Head of caudate nucleus (tissue), 42 donors: ENCODE measurements around the gene AQP12A.

Experiments used
- DNase-seq, 42 donors: peaks; one replicate each; pipeline versions ENCODE4 v3.0.0 to v3.0.0-alpha.2; 2020 to 2021; ENCODE audit warnings: mixed read lengths in 7 of 42
- intact Hi-C: fragments of 100-400 bp; cut with DNase I; formaldehyde crosslinking; loops from one replicate; pipeline ENCODE4 v1.15.0; 2022

AQP12A gene

GRCh38 chr2:240716130-240716798 is 24.6 kb downstream of the AQP12A start:
- peak in 1 of 42 donors; percentile 3 for DNase-seq
- intact Hi-C loops, result no loop called here

- intact Hi-C loops, result no loop called here
- no peak for DNase-seq
These were observed 25.5 kb downstream of the AQP12A start for GRCh38 chr2:240717181-240717641.

- intact Hi-C loops, result no loop called here
- DNase-seq, result no peak
These were observed 26.3 kb downstream of the AQP12A start for GRCh38 chr2:240717681-240718581.

- intact Hi-C loops, result no loop called here
- DNase-seq, result no peak
These were observed 27.3 kb downstream of the AQP12A start for GRCh38 chr2:240718896-240719490.

GRCh38 chr2:240719676-240720545 is 28.2 kb downstream of the AQP12A start:
- DNase-seq, result no peak
- intact Hi-C loops, result no loop called here

- DNase-seq, result peak in 16 of 42 donors; percentile 16 to 67 (median 42)
- intact Hi-C loops, result no loop called here
These were observed 29.3 kb downstream of the AQP12A start for GRCh38 chr2:240720686-240721595.

- DNase-seq, result no peak
- intact Hi-C loops, result no loop called here
These were observed 30.0 kb downstream of the AQP12A start for GRCh38 chr2:240721596-240722180.

GRCh38 chr2:240722376-240722775 is 30.7 kb downstream of the AQP12A start:
- intact Hi-C loops, result no loop called here
- no peak for DNase-seq

GRCh38 chr2:240722796-240723735 is 31.4 kb downstream of the AQP12A start:
- no peak for DNase-seq
- intact Hi-C loops, result no loop called here

GRCh38 chr2:240723851-240724250 is 32.2 kb downstream of the AQP12A start:
- intact Hi-C loops, result no loop called here

GRCh38 chr2:240724431-240724830 is 32.8 kb downstream of the AQP12A start:
- intact Hi-C loops, result no loop called here
- no peak for DNase-seq

More at GRCh38 chr2:240723851-240724250, 32.2 kb downstream of the AQP12A start:
- DNase-seq, result no peak

- DNase-seq, result no peak
- intact Hi-C loops, result no loop called here
These were observed 33.6 kb downstream of the AQP12A start for GRCh38 chr2:240725266-240725665.

GRCh38 chr2:240725671-240726070 is 34.0 kb downstream of the AQP12A start:
- intact Hi-C loops, result no loop called here
- no peak for DNase-seq

GRCh38 chr2:240726876-240727275 is 35.2 kb downstream of the AQP12A start:
- DNase-seq, result peak in 5 of 42 donors; percentile 38 to 58 (median 45)
- intact Hi-C loops, result no loop called here

- DNase-seq, result peak in 1 of 42 donors; percentile 28
- intact Hi-C loops, result no loop called here
These were observed 35.8 kb downstream of the AQP12A start for GRCh38 chr2:240727439-240727838.

GRCh38 chr2:240727913-240728312 is 36.2 kb downstream of the AQP12A start:
- no peak for DNase-seq
- intact Hi-C loops, result no loop called here
